Chondrocyte (in vitro differentiated cells): ENCODE results near the gene ERCC2. TPM values are rescaled to one million over a fixed set of nuclear protein-coding genes. Genes with fewer than 3 reads are reported as not detected.

Source experiments
- DNase-seq: peaks from one replicate; pipeline ENCODE4 v3.0.0; 2021; ENCODE audit warnings: mixed read lengths, low spot score
- H3K27ac Mint-ChIP-seq: one replicate; pipeline ENCODE4 v1.8.0; 2021; ENCODE audit warnings: mild to moderate bottlenecking, moderate library complexity, mixed read lengths; ENCODE audit not compliant: unreplicated experiment
- H3K27me3 Mint-ChIP-seq: 2 replicates; pipeline ENCODE4 v1.8.0; 2021; ENCODE audit warnings: low read depth, mixed read lengths
- H3K36me3 Mint-ChIP-seq: 2 replicates; pipeline ENCODE4 v1.8.0; 2021; ENCODE audit warnings: low read depth, mixed read lengths
- H3K4me1 Mint-ChIP-seq: 2 replicates; pipeline ENCODE4 v1.8.0; 2021; ENCODE audit warnings: low read depth, mild to moderate bottlenecking, mixed read lengths
- H3K4me3 Mint-ChIP-seq: one replicate; pipeline ENCODE4 v1.8.0; 2021; ENCODE audit warnings: mild to moderate bottlenecking, moderate library complexity, mixed read lengths; ENCODE audit not compliant: unreplicated experiment
- H3K9me3 Mint-ChIP-seq: 2 replicates; pipeline ENCODE4 v1.8.0; 2021; ENCODE audit warnings: low read depth, mixed read lengths
- total RNA-seq: library from RNA; stranded (reverse); gene quantifications from 3 replicates; pipeline ENCODE4 v1.2.1, GENCODE V29; 2021
- TF ChIP-seq, protein P1 (sequence below): fragments of 200-600 bp; sonication (generic); IDR thresholded peaks from 2 replicates; pipeline ENCODE4 v1.5.0; 2021; ENCODE audit warnings: antibody characterized with exemption, mild to moderate bottlenecking, moderate library complexity

ERCC2 gene
- total RNA-seq, 1 donor from 2014 or later = 29.6 TPM

- H3K27me3 Mint-ChIP-seq = no peaks in the 10 kb centered on the region
- H3K4me1 Mint-ChIP-seq = no peaks in the 10 kb centered on the region
- DNase-seq = peak; percentile 81
- H3K27ac Mint-ChIP-seq = no peak overlapping the region
- no peaks in the 10 kb centered on the region for H3K9me3 Mint-ChIP-seq
- H3K36me3 Mint-ChIP-seq = peaks cover 26% of the 10 kb centered on the region
- H3K4me3 Mint-ChIP-seq = no peak overlapping the region
- TF ChIP-seq, protein P1, sequence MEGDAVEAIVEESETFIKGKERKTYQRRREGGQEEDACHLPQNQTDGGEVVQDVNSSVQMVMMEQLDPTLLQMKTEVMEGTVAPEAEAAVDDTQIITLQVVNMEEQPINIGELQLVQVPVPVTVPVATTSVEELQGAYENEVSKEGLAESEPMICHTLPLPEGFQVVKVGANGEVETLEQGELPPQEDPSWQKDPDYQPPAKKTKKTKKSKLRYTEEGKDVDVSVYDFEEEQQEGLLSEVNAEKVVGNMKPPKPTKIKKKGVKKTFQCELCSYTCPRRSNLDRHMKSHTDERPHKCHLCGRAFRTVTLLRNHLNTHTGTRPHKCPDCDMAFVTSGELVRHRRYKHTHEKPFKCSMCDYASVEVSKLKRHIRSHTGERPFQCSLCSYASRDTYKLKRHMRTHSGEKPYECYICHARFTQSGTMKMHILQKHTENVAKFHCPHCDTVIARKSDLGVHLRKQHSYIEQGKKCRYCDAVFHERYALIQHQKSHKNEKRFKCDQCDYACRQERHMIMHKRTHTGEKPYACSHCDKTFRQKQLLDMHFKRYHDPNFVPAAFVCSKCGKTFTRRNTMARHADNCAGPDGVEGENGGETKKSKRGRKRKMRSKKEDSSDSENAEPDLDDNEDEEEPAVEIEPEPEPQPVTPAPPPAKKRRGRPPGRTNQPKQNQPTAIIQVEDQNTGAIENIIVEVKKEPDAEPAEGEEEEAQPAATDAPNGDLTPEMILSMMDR = no peak
Measured at GRCh38 chr19:45352914-45353796, 17.2 kb downstream of the ERCC2 start.

GRCh38 chr19:45352471-45352870 lies 17.9 kb downstream of the ERCC2 start:
- no peak overlapping the region for H3K4me3 Mint-ChIP-seq
- TF ChIP-seq, protein P1 = no peak
- H3K27ac Mint-ChIP-seq = no peak overlapping the region
- DNase-seq = no peak
- H3K27me3 Mint-ChIP-seq = no peaks in the 10 kb centered on the region
- peaks cover 26% of the 10 kb centered on the region for H3K36me3 Mint-ChIP-seq
- H3K4me1 Mint-ChIP-seq = no peaks in the 10 kb centered on the region
- no peaks in the 10 kb centered on the region for H3K9me3 Mint-ChIP-seq

DNA sequence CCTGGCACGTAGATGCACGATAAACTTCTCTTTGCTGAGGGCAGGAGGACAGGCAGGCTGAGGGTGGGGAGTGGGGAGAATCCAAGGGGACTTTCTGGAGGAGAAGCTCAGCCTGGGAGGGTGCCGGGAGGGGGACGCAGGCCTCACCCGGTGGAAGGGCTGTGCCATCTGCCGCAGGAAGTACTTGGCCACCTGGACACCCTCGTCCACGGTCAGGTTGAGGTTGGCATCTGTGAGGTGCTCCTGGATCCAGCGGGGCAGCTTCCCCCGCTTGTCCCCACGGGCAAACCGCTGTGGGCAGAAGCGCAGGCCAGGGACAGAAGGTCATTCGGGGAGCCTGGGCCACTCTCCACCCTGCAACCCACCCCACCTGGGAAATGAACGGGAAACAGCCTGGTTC lies 18.3 kb downstream of the ERCC2 start:
- no peak overlapping the region for H3K27ac Mint-ChIP-seq
- TF ChIP-seq, protein P1 = no peak
- no peaks in the 10 kb centered on the region for H3K9me3 Mint-ChIP-seq
- DNase-seq = peak; percentile 86
- H3K36me3 Mint-ChIP-seq = peaks cover 24% of the 10 kb centered on the region
- no peaks in the 10 kb centered on the region for H3K27me3 Mint-ChIP-seq
- H3K4me3 Mint-ChIP-seq = no peak overlapping the region
- no peaks in the 10 kb centered on the region for H3K4me1 Mint-ChIP-seq

DNA sequence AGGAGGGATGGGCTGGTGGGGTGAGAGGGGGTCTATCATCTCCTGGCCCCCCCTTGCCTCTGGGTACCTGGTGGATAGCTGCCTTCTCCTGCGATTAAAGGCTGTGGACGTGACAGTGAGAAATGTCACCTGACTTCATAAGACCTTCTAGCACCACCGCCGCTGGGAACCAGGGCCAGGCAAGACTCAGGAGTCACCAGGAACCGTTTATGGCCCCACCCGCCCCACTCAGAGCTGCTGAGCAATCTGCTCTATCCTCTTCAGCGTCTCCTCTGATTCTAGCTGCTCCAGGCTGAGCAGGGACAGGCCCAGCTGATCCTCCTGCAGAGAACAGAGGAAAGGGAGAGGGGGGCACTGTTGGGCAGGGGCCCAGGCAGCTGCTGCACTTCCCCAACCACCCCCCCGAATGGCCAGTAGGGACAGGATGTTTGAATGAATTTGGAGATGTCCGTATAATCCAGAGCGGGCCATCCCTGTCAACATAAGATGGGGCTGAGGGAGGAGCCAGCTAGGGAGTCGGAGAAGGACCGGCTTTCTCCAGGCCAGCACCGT lies 18.9 kb downstream of the ERCC2 start:
- Mint-ChIP-seq H3K9me3 (no peaks in the 10 kb centered on the region), H3K27me3 (no peaks in the 10 kb centered on the region), H3K4me1 (no peaks in the 10 kb centered on the region), H3K4me3 (no peak overlapping the region), H3K36me3 (peaks cover 22% of the 10 kb centered on the region), H3K27ac (no peak overlapping the region)
- DNase-seq = no peak
- TF ChIP-seq, protein P1 = no peak

GRCh38 chr19:45350477-45351058 lies 19.8 kb downstream of the ERCC2 start:
- no peak for DNase-seq
- TF ChIP-seq, protein P1 = no peak
- no peaks in the 10 kb centered on the region for H3K4me1 Mint-ChIP-seq
- no peak overlapping the region for H3K27ac Mint-ChIP-seq
- no peak overlapping the region for H3K4me3 Mint-ChIP-seq
- H3K36me3 Mint-ChIP-seq = peaks cover 22% of the 10 kb centered on the region
- H3K27me3 Mint-ChIP-seq = no peaks in the 10 kb centered on the region
- H3K9me3 Mint-ChIP-seq = no peaks in the 10 kb centered on the region
